ENCODE measurements around the gene OOSP4A. TPM values are rescaled to one million over a fixed set of nuclear protein-coding genes. Genes with fewer than 3 reads are reported as not detected.

OOSP4A gene
- total RNA-seq, 3 donors from 2014 or later, result not detected

Other genes with a start within 250 kb of the OOSP4A start
- gene STX3, start 208.7 kb upstream of the OOSP4A start, total RNA-seq, result 100 to 1,000 TPM in 1 of 3 donors, 10 to 100 TPM in 2; 69.5 to 129 (median 96.1) TPM
- 10 to 100 TPM; 38.8 to 54.3 (median 51.5) TPM for gene MRPL16, start 153.3 kb upstream of the OOSP4A start, total RNA-seq
- gene CBLIF, start 118.5 kb upstream of the OOSP4A start, total RNA-seq, result under 1 TPM in 2 of 3 donors, not detected in 1; 0.49 to 0.63 TPM
- gene TCN1, start 97.5 kb upstream of the OOSP4A start, total RNA-seq, result 1 to 10 TPM in 1 of 3 donors, not detected in 2; 1.7 TPM
- under 1 TPM in 2 of 3 donors, not detected in 1; 0.36 to 0.61 TPM for gene OOSP3, start 85.3 kb upstream of the OOSP4A start, total RNA-seq
- not detected for gene OOSP1, start 25.6 kb upstream of the OOSP4A start, total RNA-seq
- not detected for gene OOSP4B, start 53.1 kb downstream of the OOSP4A start, total RNA-seq
- gene OOSP2, start 76.4 kb downstream of the OOSP4A start, total RNA-seq, result not detected
- gene MS4A3, start 92.6 kb downstream of the OOSP4A start, total RNA-seq, result not detected
- gene MS4A2, start 124.6 kb downstream of the OOSP4A start, total RNA-seq, result 1 to 10 TPM in 2 of 3 donors, under 1 TPM in 1; 0.90 to 4.1 (median 3.5) TPM
- gene MS4A6A, start 219.1 kb downstream of the OOSP4A start, total RNA-seq, result 10 to 100 TPM; 21.0 to 87.2 (median 85.8) TPM

Measured in mucosa of descending colon (tissue), 3 donors.